ENCODE measurements around the gene CACNA1A.
"Not testable (repeated sequence)": the region's sequence is repeated elsewhere in the genome, so short reads cannot be mapped to it uniquely, and the experiment has no call there.

The CACNA1A gene

GRCh38 chr19:13451434-13451995 is 54.8 kb downstream of the CACNA1A start:
- no peaks in the 10 kb centered on the region for H3K36me3 ChIP-seq (ENCODE audit: insufficient read depth, low read length)
- no peaks in the 10 kb centered on the region for H3K4me1 ChIP-seq (ENCODE audit: control insufficient read depth, insufficient read depth, low read length)
- no peak overlapping the region for H3K4me3 ChIP-seq (ENCODE audit: low read length)
- no peak overlapping the region for H3K9ac ChIP-seq (ENCODE audit: low read depth, low read length)
- H3K4me2 ChIP-seq (ENCODE audit: low read length), result no peak overlapping the region
- no peaks in the 10 kb centered on the region for H3K9me3 ChIP-seq (replicated peaks; ENCODE audit: low read length)
- H3K27me3 ChIP-seq (ENCODE audit: control insufficient read depth, insufficient read depth, low read length), result no peaks in the 10 kb centered on the region

GRCh38 chr19:13447978-13448377 is 58.3 kb downstream of the CACNA1A start:
- no peaks in the 10 kb centered on the region for H3K4me1 ChIP-seq (ENCODE audit: control insufficient read depth, insufficient read depth, low read length)

GRCh38 chr19:13441810-13442512 is 64.3 kb downstream of the CACNA1A start:
- H3K36me3 ChIP-seq (ENCODE audit: insufficient read depth, low read length), result no peaks in the 10 kb centered on the region
- no peaks in the 10 kb centered on the region for H3K9me3 ChIP-seq (replicated peaks; ENCODE audit: low read length)
- H3K9ac ChIP-seq (ENCODE audit: low read depth, low read length), result no peak overlapping the region
- H3K27me3 ChIP-seq (ENCODE audit: control insufficient read depth, insufficient read depth, low read length), result no peaks in the 10 kb centered on the region
- H3K4me1 ChIP-seq (ENCODE audit: control insufficient read depth, insufficient read depth, low read length), result no peaks in the 10 kb centered on the region
- H3K4me2 ChIP-seq (ENCODE audit: low read length), result no peak overlapping the region
- no peak overlapping the region for H3K4me3 ChIP-seq (ENCODE audit: low read length)

More at GRCh38 chr19:13447978-13448377, 58.3 kb downstream of the CACNA1A start:
- Histone ChIP-seq H3K27me3 (ENCODE audit: control insufficient read depth, insufficient read depth, low read length) (no peaks in the 10 kb centered on the region), H3K4me2 (ENCODE audit: low read length) (no peak overlapping the region), H3K9me3 (replicated peaks; ENCODE audit: low read length) (no peaks in the 10 kb centered on the region), H3K4me3 (ENCODE audit: low read length) (no peak overlapping the region), H3K9ac (ENCODE audit: low read depth, low read length) (no peak overlapping the region), H3K36me3 (ENCODE audit: insufficient read depth, low read length) (no peaks in the 10 kb centered on the region)

GRCh38 chr19:13437919-13438618 is 68.2 kb downstream of the CACNA1A start:
- Histone ChIP-seq H3K4me1 (ENCODE audit: control insufficient read depth, insufficient read depth, low read length) (no peaks in the 10 kb centered on the region), H3K36me3 (ENCODE audit: insufficient read depth, low read length) (no peaks in the 10 kb centered on the region), H3K27me3 (ENCODE audit: control insufficient read depth, insufficient read depth, low read length) (no peaks in the 10 kb centered on the region), H3K9ac (ENCODE audit: low read depth, low read length) (no peak overlapping the region), H3K4me2 (ENCODE audit: low read length) (no peak overlapping the region), H3K4me3 (ENCODE audit: low read length) (no peak overlapping the region), H3K9me3 (replicated peaks; ENCODE audit: low read length) (no peaks in the 10 kb centered on the region)

GRCh38 chr19:13436352-13436751 is 69.9 kb downstream of the CACNA1A start:
- H3K9ac ChIP-seq (ENCODE audit: low read depth, low read length), result no peak overlapping the region
- H3K9me3 ChIP-seq (replicated peaks; ENCODE audit: low read length), result no peaks in the 10 kb centered on the region
- H3K4me1 ChIP-seq (ENCODE audit: control insufficient read depth, insufficient read depth, low read length), result no peaks in the 10 kb centered on the region
- H3K4me2 ChIP-seq (ENCODE audit: low read length), result no peak overlapping the region
- no peaks in the 10 kb centered on the region for H3K36me3 ChIP-seq (ENCODE audit: insufficient read depth, low read length)
- no peak overlapping the region for H3K4me3 ChIP-seq (ENCODE audit: low read length)
- no peaks in the 10 kb centered on the region for H3K27me3 ChIP-seq (ENCODE audit: control insufficient read depth, insufficient read depth, low read length)

GRCh38 chr19:13430790-13431582 is 75.3 kb downstream of the CACNA1A start:
- Histone ChIP-seq H3K4me2 (ENCODE audit: low read length) (no peak overlapping the region), H3K36me3 (ENCODE audit: insufficient read depth, low read length) (no peaks in the 10 kb centered on the region), H3K9ac (ENCODE audit: low read depth, low read length) (no peak overlapping the region), H3K4me3 (ENCODE audit: low read length) (no peak overlapping the region), H3K27me3 (ENCODE audit: control insufficient read depth, insufficient read depth, low read length) (no peaks in the 10 kb centered on the region), H3K9me3 (replicated peaks; ENCODE audit: low read length) (no peaks in the 10 kb centered on the region), H3K4me1 (ENCODE audit: control insufficient read depth, insufficient read depth, low read length) (no peaks in the 10 kb centered on the region)

- Histone ChIP-seq H3K36me3 (ENCODE audit: insufficient read depth, low read length) (no peaks in the 10 kb centered on the region), H3K4me3 (ENCODE audit: low read length) (no peak overlapping the region), H3K9ac (ENCODE audit: low read depth, low read length) (no peak overlapping the region), H3K4me1 (ENCODE audit: control insufficient read depth, insufficient read depth, low read length) (no peaks in the 10 kb centered on the region), H3K4me2 (ENCODE audit: low read length) (no peak overlapping the region), H3K27me3 (ENCODE audit: control insufficient read depth, insufficient read depth, low read length) (no peaks in the 10 kb centered on the region), H3K9me3 (replicated peaks; ENCODE audit: low read length) (no peaks in the 10 kb centered on the region)
Observed at GRCh38 chr19:13429563-13429962, 76.7 kb downstream of the CACNA1A start.

- Histone ChIP-seq H3K4me1 (ENCODE audit: control insufficient read depth, insufficient read depth, low read length) (no peaks in the 10 kb centered on the region), H3K27me3 (ENCODE audit: control insufficient read depth, insufficient read depth, low read length) (no peaks in the 10 kb centered on the region), H3K36me3 (ENCODE audit: insufficient read depth, low read length) (no peaks in the 10 kb centered on the region), H3K4me2 (ENCODE audit: low read length) (no peak overlapping the region), H3K9me3 (replicated peaks; ENCODE audit: low read length) (no peaks in the 10 kb centered on the region), H3K9ac (ENCODE audit: low read depth, low read length) (no peak overlapping the region), H3K4me3 (ENCODE audit: low read length) (no peak overlapping the region)
Observed at GRCh38 chr19:13428352-13428751, 77.9 kb downstream of the CACNA1A start.

GRCh38 chr19:13427273-13428051 is 78.8 kb downstream of the CACNA1A start:
- no peak overlapping the region for H3K4me3 ChIP-seq (ENCODE audit: low read length)
- H3K9me3 ChIP-seq (replicated peaks; ENCODE audit: low read length), result no peaks in the 10 kb centered on the region
- H3K9ac ChIP-seq (ENCODE audit: low read depth, low read length), result no peak overlapping the region
- no peak overlapping the region for H3K4me2 ChIP-seq (ENCODE audit: low read length)
- no peaks in the 10 kb centered on the region for H3K36me3 ChIP-seq (ENCODE audit: insufficient read depth, low read length)
- no peaks in the 10 kb centered on the region for H3K27me3 ChIP-seq (ENCODE audit: control insufficient read depth, insufficient read depth, low read length)
- no peaks in the 10 kb centered on the region for H3K4me1 ChIP-seq (ENCODE audit: control insufficient read depth, insufficient read depth, low read length)

- not testable (repeated sequence) for H3K4me2 ChIP-seq (ENCODE audit: low read length)
Observed at GRCh38 chr19:13425875-13426274, 80.4 kb downstream of the CACNA1A start.

GRCh38 chr19:13425151-13425550 is 81.1 kb downstream of the CACNA1A start:
- Histone ChIP-seq H3K9me3 (replicated peaks; ENCODE audit: low read length) (no peaks in the 10 kb centered on the region), H3K4me1 (ENCODE audit: control insufficient read depth, insufficient read depth, low read length) (no peaks in the 10 kb centered on the region), H3K4me2 (ENCODE audit: low read length) (no peak overlapping the region), H3K27me3 (ENCODE audit: control insufficient read depth, insufficient read depth, low read length) (no peaks in the 10 kb centered on the region), H3K4me3 (ENCODE audit: low read length) (no peak overlapping the region), H3K36me3 (ENCODE audit: insufficient read depth, low read length) (no peaks in the 10 kb centered on the region), H3K9ac (ENCODE audit: low read depth, low read length) (no peak overlapping the region)

More at GRCh38 chr19:13425875-13426274, 80.4 kb downstream of the CACNA1A start:
- H3K4me1 ChIP-seq (ENCODE audit: control insufficient read depth, insufficient read depth, low read length); H3K36me3 ChIP-seq (ENCODE audit: insufficient read depth, low read length); H3K27me3 ChIP-seq (ENCODE audit: control insufficient read depth, insufficient read depth, low read length); H3K9ac ChIP-seq (ENCODE audit: low read depth, low read length); H3K9me3 ChIP-seq (replicated peaks; ENCODE audit: low read length); H3K4me3 ChIP-seq (ENCODE audit: low read length): not testable (repeated sequence)

Data from skeletal muscle satellite cell (primary cell).